Neural progenitor cell (in vitro differentiated cells): Measurements from ENCODE around the gene CPOX. TPM values are rescaled to one million over a fixed set of nuclear protein-coding genes. Genes with fewer than 3 reads are reported as not detected.
A peak's percentile ranks its signal among the peaks of the same experiment; 100 is the strongest.
"Not testable (repeated sequence)": the region's sequence is repeated elsewhere in the genome, so short reads cannot be mapped to it uniquely, and the experiment has no call there.

ENCODE experiments used
- DNase-seq: peaks from one replicate; pipeline ENCODE4 v3.0.0-alpha.2; 2016; ENCODE audit warnings: low spot score
- H2AFZ ChIP-seq: fragments of 200-600 bp; sonication (generic); replicated peaks from 2 replicates; pipeline ENCODE4 v1.6.1; 2016; ENCODE audit warnings: antibody characterized with exemption
- H3F3A ChIP-seq: fragments of 200-600 bp; sonication (generic); 2 replicates; pipeline ENCODE4 v1.6.1; 2016; ENCODE audit warnings: antibody characterized with exemption, low read depth
- H3K27ac ChIP-seq: fragments of 200-600 bp; sonication (generic); 2 replicates; pipeline ENCODE4 v1.5.1; 2016; ENCODE audit warnings: mild to moderate bottlenecking
- H3K27me3 ChIP-seq: fragments of 200-600 bp; sonication (generic); 2 replicates; pipeline ENCODE4 v1.6.1; 2016; ENCODE audit warnings: mild to moderate bottlenecking, moderate library complexity
- H3K36me3 ChIP-seq: fragments of 200-600 bp; sonication (generic); 2 replicates; pipeline ENCODE4 v1.5.1; 2016
- H3K4me1 ChIP-seq: fragments of 200-600 bp; sonication (generic); 2 replicates; pipeline ENCODE4 v1.6.1; 2016; ENCODE audit warnings: mixed run types
- H3K4me2 ChIP-seq: fragments of 200-600 bp; sonication (generic); 2 replicates; pipeline ENCODE4 v1.6.1; 2016
- H3K4me3 ChIP-seq: fragments of 200-600 bp; sonication (generic); 2 replicates; pipeline ENCODE4 v1.5.1; 2016
- H3K79me2 ChIP-seq: fragments of 200-600 bp; sonication (generic); 2 replicates; pipeline ENCODE4 v1.6.1; 2016; ENCODE audit warnings: low read depth
- H3K9ac ChIP-seq: fragments of 200-600 bp; sonication (generic); 2 replicates; pipeline ENCODE4 v1.6.1; 2016
- H3K9me3 ChIP-seq: fragments of 200-600 bp; sonication (generic); 2 replicates; pipeline ENCODE4 v1.5.1; 2016; ENCODE audit warnings: low read depth
- H4K20me1 ChIP-seq: fragments of 200-600 bp; sonication (generic); 2 replicates; pipeline ENCODE4 v1.6.1; 2016; ENCODE audit warnings: low read depth
- H3K27ac Mint-ChIP-seq: 3 replicates; pipeline ENCODE4 v1.8.0; 2021; ENCODE audit warnings: mixed read lengths
- H3K27me3 Mint-ChIP-seq: 2 replicates; pipeline ENCODE4 v1.8.0; 2022; ENCODE audit warnings: low read depth, mild to moderate bottlenecking, inconsistent platforms, moderate library complexity, mixed read lengths; ENCODE audit not compliant: insufficient read depth
- H3K36me3 Mint-ChIP-seq: 3 replicates; pipeline ENCODE4 v1.8.0; 2021; ENCODE audit warnings: mixed read lengths
- H3K4me1 Mint-ChIP-seq: 3 replicates; pipeline ENCODE4 v1.8.0; 2021; ENCODE audit warnings: mixed read lengths
- H3K4me3 Mint-ChIP-seq: 3 replicates; pipeline ENCODE4 v1.8.0; 2021; ENCODE audit warnings: mild to moderate bottlenecking, moderate library complexity, mixed read lengths
- H3K9me3 Mint-ChIP-seq: 3 replicates; pipeline ENCODE4 v1.8.0; 2020; ENCODE audit warnings: mixed read lengths
- EZH2 ChIP-seq: fragments of 200-600 bp; sonication (generic); IDR thresholded peaks from 2 replicates; pipeline ENCODE4 v1.6.1; 2017; ENCODE audit warnings: antibody characterized with exemption, mild to moderate bottlenecking, moderate library complexity
- EZH2phosphoT487 ChIP-seq: fragments of 200-600 bp; sonication (generic); IDR thresholded peaks from 2 replicates; pipeline ENCODE4 v1.6.1; 2017; ENCODE audit warnings: antibody characterized with exemption
- total RNA-seq: library from RNA; depleted of rRNA; stranded (reverse); fragments of >200 nt; gene quantifications from 2 replicates; pipeline ENCODE4 v1.2.3, GENCODE V29; 2015; ENCODE audit warnings: low replicate concordance

The CPOX gene
- 26.3 and 31.3 TPM in 2 replicates for total RNA-seq

DNA sequence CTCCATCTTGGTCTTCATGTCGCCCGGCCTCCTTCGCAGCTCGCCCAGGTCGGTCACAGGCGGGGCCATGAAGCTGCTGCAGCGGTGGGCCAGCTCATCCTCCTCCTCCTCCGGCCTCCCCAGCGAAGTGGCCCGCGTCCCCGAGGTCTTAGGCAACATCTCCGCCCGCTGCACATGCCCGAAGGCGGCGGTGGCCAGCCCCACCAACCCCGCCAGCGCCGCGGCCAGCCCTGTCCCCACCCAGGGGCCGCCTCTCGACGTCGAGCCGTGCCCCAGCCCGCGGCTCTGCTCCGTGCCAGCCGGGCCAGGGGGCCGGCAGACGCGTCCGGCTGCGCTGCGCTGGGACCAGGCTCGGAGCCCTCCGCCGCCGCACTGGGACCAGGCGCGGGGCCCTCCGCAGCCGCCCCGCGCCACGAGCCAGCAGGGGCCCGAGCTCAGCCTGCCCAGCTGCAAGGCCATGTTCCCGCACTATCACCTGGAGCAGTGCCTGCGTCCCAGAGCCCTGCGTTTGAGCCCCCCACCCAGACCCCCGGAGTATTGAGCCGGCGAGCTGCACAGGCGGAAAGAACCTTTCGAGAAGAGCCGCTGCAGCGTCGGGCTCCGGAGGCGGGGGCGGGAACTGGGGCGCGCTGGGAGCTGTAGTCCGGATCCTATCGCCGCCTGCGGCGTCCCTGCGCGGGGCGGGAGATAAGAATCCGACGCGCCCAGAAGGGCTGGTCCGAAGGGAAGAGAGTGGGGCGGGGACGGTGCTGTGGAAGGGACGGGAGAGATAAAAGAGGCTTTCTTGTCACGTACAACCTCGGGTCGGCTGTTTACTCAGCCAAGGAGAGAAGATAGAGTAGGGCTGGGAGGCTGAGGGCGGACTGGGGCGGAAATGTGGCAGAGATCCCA is at the start of gene CPOX:
CPOX (minus strand) TSS at position 566 of the 891 bp plus-strand sequence; CDS start at position 459, 107 bp downstream.
- Histone ChIP-seq H3K9ac (peak within 1 kb of the TSS; percentile 3), H3K4me2 (peak within 1 kb of the TSS; percentile 83), H3K79me2 (peaks cover 15% of the 10 kb centered on the region), H3K27ac (no peak within 1 kb of the TSS), H3K36me3 (no peaks in the 10 kb centered on the region), H4K20me1 (peaks cover 16% of the 10 kb centered on the region), H3F3A (peaks cover 5% of the 10 kb centered on the region), H3K4me1 (peaks cover 13% of the 10 kb centered on the region), H2AFZ (peak within 1 kb of the TSS; percentile 89), H3K27me3 (no peaks in the 10 kb centered on the region), H3K9me3 (no peaks in the 10 kb centered on the region), H3K4me3 (peak within 1 kb of the TSS; percentile 92)
- TF ChIP-seq EZH2phosphoT487 (no peak), EZH2 (peak; percentile 17)
- Mint-ChIP-seq H3K4me1 (peaks cover 21% of the 10 kb centered on the region), H3K27ac (peak within 1 kb of the TSS; percentile 97), H3K27me3 (peaks cover 3% of the 10 kb centered on the region), H3K4me3 (peak within 1 kb of the TSS; percentile 98), H3K36me3 (peaks cover 8% of the 10 kb centered on the region), H3K9me3 (no peaks in the 10 kb centered on the region)
- peak; percentile 93 for DNase-seq

DNA sequence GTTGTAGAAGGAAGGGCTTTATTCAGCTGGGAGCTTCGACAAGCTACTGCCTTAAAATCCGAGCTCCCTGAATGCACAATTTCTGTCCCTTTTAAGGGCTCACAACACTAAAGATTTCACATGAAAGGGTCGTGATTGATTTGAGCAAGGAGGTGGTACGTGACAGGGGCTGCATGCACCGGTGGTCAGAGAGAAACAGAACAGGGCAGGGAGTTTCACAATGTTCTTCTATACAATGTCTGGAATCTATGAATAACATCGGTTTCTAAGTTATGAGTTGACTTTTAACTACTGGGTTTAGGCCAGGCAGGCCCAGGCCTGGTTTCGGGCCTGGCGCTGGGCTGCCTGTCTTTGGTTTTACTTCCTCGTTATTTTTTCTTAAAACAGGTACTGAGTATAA is 49.4 kb upstream of the CPOX start:
- not testable (repeated sequence) for H3F3A ChIP-seq, H3K27me3 ChIP-seq, H3K4me3 ChIP-seq, DNase-seq, H4K20me1 ChIP-seq, H3K36me3 ChIP-seq, H3K4me1 Mint-ChIP-seq, H3K36me3 Mint-ChIP-seq, H3K27me3 Mint-ChIP-seq, H3K4me2 ChIP-seq, H3K27ac ChIP-seq, H3K4me1 ChIP-seq, H3K9ac ChIP-seq, H3K79me2 ChIP-seq, H3K4me3 Mint-ChIP-seq, H3K9me3 ChIP-seq, H3K27ac Mint-ChIP-seq, H2AFZ ChIP-seq
- peaks cover 11% of the 10 kb centered on the region for H3K9me3 Mint-ChIP-seq

DNA sequence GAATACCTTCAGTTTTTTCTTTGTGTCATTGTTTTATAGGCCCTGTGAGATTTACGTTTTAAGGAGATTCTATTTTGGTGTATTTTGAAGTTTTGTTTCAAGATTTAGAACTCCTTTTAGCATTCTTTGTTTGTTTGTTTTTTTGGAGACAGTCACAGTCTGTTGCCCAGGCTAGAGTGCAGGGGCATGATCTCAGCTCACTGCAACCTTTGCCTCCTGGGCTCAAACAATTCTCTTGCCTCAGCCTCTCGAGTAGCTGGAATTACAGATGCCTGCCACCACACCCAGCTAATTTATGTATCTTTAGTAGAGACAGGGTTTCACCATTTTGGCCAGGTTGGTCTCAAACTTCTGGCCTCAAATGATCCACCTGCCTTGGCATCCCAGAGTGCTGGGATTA is 48.3 kb upstream of the CPOX start:
- H2AFZ ChIP-seq, H3K36me3 Mint-ChIP-seq, H3K27me3 ChIP-seq, H3K79me2 ChIP-seq, H3K27ac ChIP-seq, H3K36me3 ChIP-seq, H3K9ac ChIP-seq, H3K27ac Mint-ChIP-seq, DNase-seq, H3K4me2 ChIP-seq, H3K4me1 ChIP-seq, H3K4me3 Mint-ChIP-seq, H3K4me3 ChIP-seq, H4K20me1 ChIP-seq, H3K27me3 Mint-ChIP-seq, H3F3A ChIP-seq, H3K9me3 ChIP-seq, H3K4me1 Mint-ChIP-seq: not testable (repeated sequence)
- peaks cover 11% of the 10 kb centered on the region for H3K9me3 Mint-ChIP-seq

DNA sequence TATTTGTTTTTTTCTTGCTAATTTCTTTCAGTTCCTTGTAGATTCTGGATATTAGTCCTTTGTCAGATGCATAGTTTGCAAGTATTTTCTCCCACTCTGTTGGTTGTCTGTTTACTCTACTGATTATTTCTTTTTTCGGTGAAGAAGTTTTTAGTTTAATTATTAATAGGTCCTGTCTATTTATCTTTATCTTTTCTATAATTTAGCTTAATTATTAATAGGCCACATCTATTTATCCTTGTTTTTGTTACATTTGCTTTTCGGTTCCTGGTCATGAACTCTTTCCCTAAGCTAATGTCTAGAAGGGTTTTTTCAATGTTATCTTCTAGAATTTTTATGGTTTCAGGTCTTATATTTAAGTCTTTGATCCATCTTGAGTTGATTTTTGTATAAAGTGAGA is 45.1 kb upstream of the CPOX start:
- not testable (repeated sequence) for H3K27me3 ChIP-seq, H4K20me1 ChIP-seq, H3K9ac ChIP-seq, H3K4me1 ChIP-seq, H3K9me3 ChIP-seq, H3K4me1 Mint-ChIP-seq, H3K4me3 ChIP-seq, H3K36me3 ChIP-seq, H3K79me2 ChIP-seq, DNase-seq, H3K4me2 ChIP-seq, H3K4me3 Mint-ChIP-seq, H3K27ac ChIP-seq, H3K27ac Mint-ChIP-seq, H2AFZ ChIP-seq, H3K27me3 Mint-ChIP-seq, H3F3A ChIP-seq, H3K36me3 Mint-ChIP-seq
- H3K9me3 Mint-ChIP-seq = peaks cover 11% of the 10 kb centered on the region

DNA sequence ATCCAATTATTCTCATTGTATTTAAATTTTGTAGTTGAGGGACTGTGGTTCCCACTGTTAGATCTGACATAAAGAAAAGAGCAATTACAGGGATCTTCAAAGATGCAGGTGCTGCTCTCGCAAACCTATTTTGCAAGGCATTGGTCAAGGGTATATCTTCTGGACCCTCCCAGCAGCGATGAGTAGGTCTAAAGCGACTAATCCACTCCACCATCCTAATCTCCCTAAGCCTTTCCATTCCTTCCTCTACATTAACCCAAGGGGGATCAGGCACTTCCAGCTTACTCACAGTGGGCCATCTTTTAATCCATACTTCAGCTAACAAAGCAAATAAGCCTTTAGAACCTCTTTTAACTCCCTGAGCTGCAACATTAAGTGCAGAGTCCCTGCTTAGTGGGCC is 37.0 kb upstream of the CPOX start:
- peak; percentile 57 for DNase-seq
- Mint-ChIP-seq H3K27ac (no peak overlapping the region), H3K27me3 (peaks cover 3% of the 10 kb centered on the region), H3K9me3 (no peaks in the 10 kb centered on the region), H3K36me3 (no peaks in the 10 kb centered on the region), H3K4me3 (no peak overlapping the region), H3K4me1 (peaks cover 5% of the 10 kb centered on the region)
- Histone ChIP-seq H3K27ac (no peak overlapping the region), H2AFZ (no peak overlapping the region), H3K9ac (no peak overlapping the region), H3K36me3 (no peaks in the 10 kb centered on the region), H4K20me1 (no peaks in the 10 kb centered on the region), H3K27me3 (no peaks in the 10 kb centered on the region), H3K4me2 (no peak overlapping the region), H3K4me3 (no peak overlapping the region), H3K9me3 (no peaks in the 10 kb centered on the region), H3K4me1 (peaks cover 3% of the 10 kb centered on the region), H3F3A (peaks cover 4% of the 10 kb centered on the region), H3K79me2 (no peaks in the 10 kb centered on the region)
- TF ChIP-seq EZH2phosphoT487 (peak; percentile 64), EZH2 (no peak)
